GM10266 (cell line): ENCODE results near the gene HTR1A.

ENCODE experiments used
- DNase-seq: peaks from one replicate; pipeline ENCODE4 v3.0.0; 2012; ENCODE audit errors: extremely low spot score
- CTCF ChIP-seq: IDR thresholded peaks from 2 replicates; pipeline ENCODE4 v1.5.1; 2012; ENCODE audit warnings: mild to moderate bottlenecking, low read depth; ENCODE audit not compliant: control insufficient read depth, insufficient read depth; ENCODE audit errors: missing control alignments

HTR1A gene

GRCh38 chr5:63962279-63962678 is at the start of gene HTR1A:
Gene HTR1A, minus strand, starts transcription at chr5:63962445. Its CDS starts 726 bp downstream, at chr5:63961719.
- no peak for DNase-seq
- no peak for TF ChIP-seq CTCF

- TF ChIP-seq CTCF, result no peak
- DNase-seq, result no peak
These were observed 41.7 kb upstream of the HTR1A start for GRCh38 chr5:64003966-64004365.

- TF ChIP-seq CTCF, result no peak
- no peak for DNase-seq
These were observed 37.9 kb upstream of the HTR1A start for GRCh38 chr5:64000096-64000495.

GRCh38 chr5:63987053-63987452 is 24.8 kb upstream of the HTR1A start:
- TF ChIP-seq CTCF, result no peak
- DNase-seq, result no peak

- no peak for DNase-seq
These were observed 19.6 kb upstream of the HTR1A start for GRCh38 chr5:63981864-63982263.

GRCh38 chr5:63963926-63964325 is 1.7 kb upstream of the HTR1A start:
- no peak for TF ChIP-seq CTCF
- DNase-seq, result no peak

More at GRCh38 chr5:63981864-63982263, 19.6 kb upstream of the HTR1A start:
- TF ChIP-seq CTCF, result no peak

GRCh38 chr5:63963080-63963735 is 963 bp upstream of the HTR1A start:
- DNase-seq, result peak; percentile 62
- peak; percentile 78 for TF ChIP-seq CTCF
